GM23248 (cell line): ENCODE data around the gene PRICKLE1. TPM values are rescaled to one million over a fixed set of nuclear protein-coding genes. Genes with fewer than 3 reads are reported as not detected.
A peak's percentile ranks its signal among the peaks of the same experiment; 100 is the strongest.

ENCODE experiments used
- DNase-seq: peaks from one replicate; pipeline ENCODE4 v3.0.0-alpha.2; 2015
- H2AFZ ChIP-seq: fragments of 200-600 bp; sonication (generic); 2 replicates; pipeline ENCODE4 v1.6.1; 2016; ENCODE audit warnings: antibody characterized with exemption
- H3F3A ChIP-seq: fragments of 200-600 bp; sonication (generic); 2 replicates; pipeline ENCODE4 v1.6.1; 2016; ENCODE audit warnings: mild to moderate bottlenecking, antibody characterized with exemption, mixed run types; ENCODE audit not compliant: insufficient read depth
- H3K27ac ChIP-seq: fragments of 200-600 bp; sonication (generic); 2 replicates; pipeline ENCODE4 v1.5.1; 2016; ENCODE audit warnings: mild to moderate bottlenecking
- H3K27me3 ChIP-seq: fragments of 200-600 bp; sonication (generic); replicated peaks from 2 replicates; pipeline ENCODE4 v1.6.1; 2016; ENCODE audit warnings: mild to moderate bottlenecking; ENCODE audit not compliant: insufficient read depth
- H3K36me3 ChIP-seq: fragments of 200-600 bp; sonication (generic); 2 replicates; pipeline ENCODE4 v1.6.1; 2016; ENCODE audit warnings: low read depth, mild to moderate bottlenecking
- H3K4me1 ChIP-seq: fragments of 200-600 bp; sonication (generic); 2 replicates; pipeline ENCODE4 v1.6.1; 2016; ENCODE audit warnings: mild to moderate bottlenecking; ENCODE audit not compliant: insufficient read depth
- H3K4me2 ChIP-seq: fragments of 200-600 bp; sonication (generic); one replicate; pipeline ENCODE4 v1.6.1; 2016; ENCODE audit warnings: mild to moderate bottlenecking; ENCODE audit not compliant: unreplicated experiment
- H3K4me3 ChIP-seq: fragments of 200-600 bp; sonication (generic); 2 replicates; pipeline ENCODE4 v1.5.1; 2016; ENCODE audit warnings: mild to moderate bottlenecking
- H3K79me2 ChIP-seq: fragments of 200-600 bp; sonication (generic); 2 replicates; pipeline ENCODE4 v1.6.1; 2016; ENCODE audit warnings: mild to moderate bottlenecking; ENCODE audit not compliant: insufficient read depth
- H3K9ac ChIP-seq: fragments of 200-600 bp; sonication (generic); 2 replicates; pipeline ENCODE4 v1.6.1; 2016; ENCODE audit warnings: mild to moderate bottlenecking
- H3K9me2 ChIP-seq: fragments of 200-600 bp; sonication (generic); 2 replicates; pipeline ENCODE4 v1.6.1; 2016; ENCODE audit warnings: mixed run types, mild to moderate bottlenecking, moderate library complexity; ENCODE audit not compliant: insufficient read depth
- H3K9me3 ChIP-seq: fragments of 200-600 bp; sonication (generic); one replicate; pipeline ENCODE4 v1.6.1; 2017; ENCODE audit warnings: low read depth
- H4K20me1 ChIP-seq: fragments of 200-600 bp; sonication (generic); 2 replicates; pipeline ENCODE4 v1.6.0; 2016; ENCODE audit not compliant: insufficient read depth
- EZH2 ChIP-seq: fragments of 200-600 bp; sonication (generic); IDR thresholded peaks from 2 replicates; pipeline ENCODE4 v1.6.1; 2018; ENCODE audit warnings: antibody characterized with exemption, mild to moderate bottlenecking; ENCODE audit not compliant: insufficient read depth, poor library complexity, severe bottlenecking
- EZH2phosphoT487 ChIP-seq: fragments of 200-600 bp; sonication (generic); IDR thresholded peaks from 2 replicates; pipeline ENCODE4 v1.6.1; 2018; ENCODE audit warnings: antibody characterized with exemption, moderate library complexity, mild to moderate bottlenecking, low read depth; ENCODE audit not compliant: insufficient read depth
- WGBS, 2 experiments: methylation state at CpG; one replicate each; pipeline ENCODE4 v1.1.6; 2015 to 2017; ENCODE audit warnings: low lambda C conversion rate in 2 of 2, low coverage in 1 of 2; ENCODE audit errors: missing lambda C conversion rate in 2 of 2; 5-methylcytosine and 5-hydroxymethylcytosine counted together
- in situ Hi-C: fragments of 300-500 bp; cut with MboI; formaldehyde crosslinking; loops from 2 replicates; pipeline ENCODE4 v1.15.0; 2020
- polyA plus RNA-seq: library from polyadenylated mRNA; unstranded; fragments of >200 nt; fragmentation: Nextera tagmentation; extraction: Ambion mirVana; gene quantifications from 2 replicates; pipeline ENCODE4 v1.2.1, GENCODE V29; 2016
- total RNA-seq: library from RNA; depleted of rRNA; stranded (reverse); fragments of >200 nt; shearing (Covaris generic); gene quantifications from 2 replicates; pipeline ENCODE4 v1.2.3, GENCODE V29; 2014

The PRICKLE1 gene
- total and polyA plus RNA-seq, 2 experiments from 2014 or later, result 12.9 to 25.7 TPM

DNA sequence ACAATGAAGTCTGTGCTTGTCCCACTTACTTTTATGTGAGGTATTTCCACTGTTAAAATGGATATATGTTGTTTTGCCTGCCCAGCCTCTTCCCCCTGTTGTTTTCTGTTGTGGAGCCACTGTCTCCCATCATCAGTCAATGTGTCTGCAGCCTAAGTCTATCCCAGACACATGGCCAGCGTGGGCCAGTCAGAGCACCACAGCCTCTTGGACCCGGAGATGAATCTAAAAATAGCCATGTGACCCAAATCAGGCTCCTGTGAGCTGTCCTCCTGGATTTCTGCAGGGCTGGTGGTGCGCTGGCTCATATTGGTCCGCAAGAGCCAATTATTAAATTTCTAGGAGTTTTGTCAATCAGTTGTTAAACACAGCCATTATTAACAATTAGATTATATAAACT, 44.0 kb upstream of the PRICKLE1 start:
- Histone ChIP-seq H3K4me3 (no peak overlapping the region), H3K9me2 (no peaks in the 10 kb centered on the region), H3K9me3 (no peaks in the 10 kb centered on the region), H3K79me2 (no peaks in the 10 kb centered on the region), H3K4me2 (no peak overlapping the region), H3K36me3 (no peaks in the 10 kb centered on the region), H4K20me1 (no peaks in the 10 kb centered on the region), H3K4me1 (peaks cover 7% of the 10 kb centered on the region; the same call in 1 of the 2 replicates), H3F3A (no peaks in the 10 kb centered on the region), H3K27me3 (no peaks in the 10 kb centered on the region), H2AFZ (no peak overlapping the region), H3K9ac (no peak overlapping the region), H3K27ac (no peak overlapping the region)
- in situ Hi-C loops, result no loop called here
- 75 to 78% methylated on average over 4 of the region's 4 CpGs for WGBS, 2 experiments
- TF ChIP-seq EZH2phosphoT487, result no peak
- TF ChIP-seq EZH2, result no peak
- no peak for DNase-seq

DNA sequence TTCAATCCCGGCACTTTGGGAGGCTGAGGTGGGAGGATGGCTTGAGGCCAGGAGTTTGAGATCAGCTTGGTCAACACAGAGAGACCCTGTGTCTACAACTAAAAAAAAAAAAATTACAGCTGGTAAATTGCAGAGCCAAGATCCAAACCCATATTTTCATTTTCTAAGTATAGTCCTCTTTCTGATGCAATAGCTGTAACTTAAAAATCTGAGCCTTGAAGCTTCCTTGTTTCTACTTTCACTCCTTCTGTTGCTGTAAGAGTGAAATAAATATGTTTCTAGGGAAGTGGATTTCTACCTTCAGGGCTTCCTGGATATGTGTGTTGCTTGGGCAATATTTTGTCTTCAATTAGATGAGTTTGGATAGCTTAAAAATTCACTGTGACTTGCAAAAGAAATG, 42.0 kb upstream of the PRICKLE1 start:
- TF ChIP-seq EZH2phosphoT487 (no peak), EZH2 (no peak)
- Histone ChIP-seq H3K36me3 (no peaks in the 10 kb centered on the region), H3K9ac (peak overlapping the region; percentile 27; the same call in 1 of the 2 replicates), H3F3A (no peaks in the 10 kb centered on the region), H4K20me1 (no peaks in the 10 kb centered on the region), H3K9me3 (no peaks in the 10 kb centered on the region), H3K4me1 (peaks cover 7% of the 10 kb centered on the region; the same call in 1 of the 2 replicates), H3K9me2 (no peaks in the 10 kb centered on the region), H3K4me2 (peak overlapping the region; percentile 31), H2AFZ (peak overlapping the region; percentile 82), H3K27ac (no peak overlapping the region), H3K4me3 (no peak overlapping the region), H3K79me2 (no peaks in the 10 kb centered on the region), H3K27me3 (no peaks in the 10 kb centered on the region)
- WGBS, 2 experiments, result 91 to 100% methylated on average over 1 of the region's 1 CpG
- in situ Hi-C loops, result no loop called here
- DNase-seq, result peak; percentile 26

DNA sequence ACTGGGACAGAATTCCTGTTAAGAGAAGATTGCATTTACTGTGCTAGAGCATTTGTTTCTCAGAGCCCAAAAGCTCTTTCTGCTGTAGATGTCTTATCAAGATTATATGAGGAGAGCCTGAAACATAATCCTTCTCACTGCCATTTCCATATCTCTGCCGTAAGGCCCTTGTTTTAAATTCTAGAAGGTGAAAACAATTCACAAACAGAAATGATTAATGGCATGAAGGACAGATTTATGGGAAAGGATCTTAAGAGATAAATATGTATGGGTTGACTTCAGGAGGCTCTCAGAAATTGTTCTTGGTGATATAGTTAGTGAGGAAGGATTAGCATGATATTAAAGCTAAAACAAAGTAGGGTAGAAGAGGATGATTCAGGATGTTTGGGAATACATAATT, 40.8 kb upstream of the PRICKLE1 start:
- H4K20me1 ChIP-seq, result no peaks in the 10 kb centered on the region
- H2AFZ ChIP-seq, result no peak overlapping the region
- in situ Hi-C loops, result no loop called here
- no peak for DNase-seq
- no peaks in the 10 kb centered on the region for H3K79me2 ChIP-seq
- no peak overlapping the region for H3K27ac ChIP-seq
- no peaks in the 10 kb centered on the region for H3K9me3 ChIP-seq
- no peaks in the 10 kb centered on the region for H3K27me3 ChIP-seq
- H3K4me2 ChIP-seq, result no peak overlapping the region
- no peaks in the 10 kb centered on the region for H3K36me3 ChIP-seq
- no peaks in the 10 kb centered on the region for H3K9me2 ChIP-seq
- H3F3A ChIP-seq, result no peaks in the 10 kb centered on the region
- TF ChIP-seq EZH2 (no peak), EZH2phosphoT487 (no peak)
- H3K9ac ChIP-seq, result no peak overlapping the region
- H3K4me3 ChIP-seq, result no peak overlapping the region
- H3K4me1 ChIP-seq, result peaks cover 7% of the 10 kb centered on the region; the same call in 1 of the 2 replicates
- 59 to 63% methylated on average over 1 of the region's 1 CpG for WGBS, 2 experiments

DNA sequence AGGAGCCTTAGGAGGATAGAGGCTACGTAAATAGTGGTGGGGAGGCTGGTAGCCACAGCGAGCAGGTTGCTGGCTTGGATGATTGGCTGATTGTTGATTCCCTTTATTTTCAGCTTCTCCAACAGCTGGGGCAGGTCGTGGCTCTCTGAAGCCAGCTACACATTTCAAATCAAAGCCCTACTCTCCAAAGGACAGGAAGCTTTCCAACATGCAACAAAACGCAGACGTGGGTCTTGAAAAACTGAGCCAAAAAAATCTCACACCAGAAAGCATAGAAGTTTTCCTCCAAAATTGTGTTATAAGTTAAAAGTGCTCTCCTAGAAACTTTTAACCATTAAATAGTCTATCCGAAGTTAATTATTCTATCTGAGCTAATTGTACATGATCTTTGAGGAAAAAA, 37.6 kb upstream of the PRICKLE1 start:
- Histone ChIP-seq H3K9ac (no peak overlapping the region), H2AFZ (no peak overlapping the region), H3K27me3 (no peaks in the 10 kb centered on the region; the same call in 1 of the 2 replicates), H3K27ac (no peak overlapping the region), H3K4me3 (no peak overlapping the region), H3K9me2 (no peaks in the 10 kb centered on the region), H3K4me2 (no peak overlapping the region), H3K9me3 (no peaks in the 10 kb centered on the region), H4K20me1 (no peaks in the 10 kb centered on the region), H3K36me3 (no peaks in the 10 kb centered on the region), H3K4me1 (peaks cover 7% of the 10 kb centered on the region; the same call in 1 of the 2 replicates), H3K79me2 (no peaks in the 10 kb centered on the region), H3F3A (no peaks in the 10 kb centered on the region)
- TF ChIP-seq EZH2phosphoT487 (no peak), EZH2 (no peak)
- 47 to 51% methylated on average over 6 of the region's 6 CpGs for WGBS, 2 experiments
- no peak for DNase-seq
- in situ Hi-C loops, result no loop called here

DNA sequence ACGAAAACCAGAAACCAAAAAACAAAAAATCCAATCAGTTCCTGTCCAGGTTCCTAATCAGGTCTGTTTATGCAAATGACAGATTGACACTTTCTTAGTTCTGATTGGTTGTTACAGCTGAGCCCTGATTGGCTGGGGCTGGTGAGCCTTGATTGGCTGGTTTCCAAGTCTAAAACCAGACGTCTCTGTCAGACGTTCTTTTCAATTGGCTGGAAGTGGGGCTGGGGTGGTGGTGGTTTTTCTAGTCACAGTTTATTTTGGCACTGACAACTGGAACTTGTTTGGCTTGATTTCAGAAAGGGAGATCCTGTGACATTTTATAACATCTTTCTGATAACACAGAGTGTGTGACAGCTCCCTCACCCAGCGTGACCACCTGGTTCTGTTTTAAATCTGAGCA, 36.1 kb upstream of the PRICKLE1 start:
- H4K20me1 ChIP-seq, result no peaks in the 10 kb centered on the region
- WGBS, 2 experiments, result 30 to 39% methylated on average over 4 of the region's 4 CpGs

More for the DNA sequence above, 36.1 kb upstream of the PRICKLE1 start:
- no peaks in the 10 kb centered on the region for H3K79me2 ChIP-seq
- H3F3A ChIP-seq, result no peaks in the 10 kb centered on the region
- no peak overlapping the region for H3K4me3 ChIP-seq
- H3K27me3 ChIP-seq, result no peaks in the 10 kb centered on the region; the same call in 1 of the 2 replicates
- DNase-seq, result no peak
- no peaks in the 10 kb centered on the region for H3K9me2 ChIP-seq
- H3K9me3 ChIP-seq, result no peaks in the 10 kb centered on the region
- H3K36me3 ChIP-seq, result no peaks in the 10 kb centered on the region
- TF ChIP-seq EZH2, result no peak
- TF ChIP-seq EZH2phosphoT487, result no peak
- no peak overlapping the region for H3K9ac ChIP-seq
- no peak overlapping the region for H3K27ac ChIP-seq
- in situ Hi-C loops, result no loop called here
- no peak overlapping the region for H2AFZ ChIP-seq
- no peak overlapping the region for H3K4me2 ChIP-seq
- no peaks in the 10 kb centered on the region for H3K4me1 ChIP-seq
